GM23338 (cell line): Measurements from ENCODE around the gene PIK3R5.

Experiments
- EZH2 ChIP-seq: fragments of 200-600 bp; sonication (generic); IDR thresholded peaks from one replicate; pipeline ENCODE4 v1.8.0; 2017; ENCODE audit warnings: antibody characterized with exemption, mild to moderate bottlenecking, low read depth; ENCODE audit not compliant: unreplicated experiment
- EZH2phosphoT487 ChIP-seq: fragments of 200-600 bp; sonication (generic); IDR thresholded peaks from one replicate; pipeline ENCODE4 v1.8.1; 2018; ENCODE audit warnings: antibody characterized with exemption; ENCODE audit not compliant: unreplicated experiment
- JUNB ChIP-seq: IDR thresholded peaks from one replicate; pipeline ENCODE4 v1.6.1; 2016; ENCODE audit warnings: antibody characterized with exemption; ENCODE audit not compliant: unreplicated experiment
- NANOG ChIP-seq: IDR thresholded peaks from 2 replicates; pipeline ENCODE4 v1.6.1; 2016; ENCODE audit warnings: antibody characterized with exemption, borderline replicate concordance
- POLR2AphosphoS5 ChIP-seq: IDR thresholded peaks from 2 replicates; pipeline ENCODE4 v1.6.1; 2016; ENCODE audit warnings: antibody characterized with exemption, low read depth
- STAT1 ChIP-seq: IDR thresholded peaks from one replicate; pipeline ENCODE4 v1.6.1; 2016; ENCODE audit warnings: antibody characterized with exemption; ENCODE audit not compliant: unreplicated experiment
- ZNF114 ChIP-seq: fragments of 250-450 bp; sonication (Bioruptor Pico); IDR thresholded peaks from 2 replicates; pipeline ENCODE4 v1.5.0; 2020; ENCODE audit warnings: mild to moderate bottlenecking, moderate library complexity
- TF ChIP-seq, protein P1 (sequence below), 2 experiments: fragments of 200-600 bp in 1 of 2; sonication (generic) in 1 of 2; conservative IDR thresholded peaks; 2 replicates each; pipeline versions ENCODE4 v1.5.1 to v1.6.1; 2016 to 2017; ENCODE audit warnings: antibody characterized with exemption in 2 of 2, low read depth in 2 of 2, mild to moderate bottlenecking in 2 of 2, moderate library complexity in 1 of 2
- TF ChIP-seq, protein P2 (sequence below): IDR thresholded peaks from one replicate; pipeline ENCODE4 v1.6.1; 2018; ENCODE audit warnings: antibody characterized with exemption; ENCODE audit not compliant: unreplicated experiment
- TF ChIP-seq, protein P3 (sequence below): IDR thresholded peaks from 2 replicates; pipeline ENCODE4 v1.6.1; 2016; ENCODE audit warnings: antibody characterized with exemption
- TF ChIP-seq, protein P4 (sequence below): fragments of 250-450 bp; sonication (Bioruptor Pico); IDR thresholded peaks from 2 replicates; pipeline ENCODE4 v1.5.0; 2020; ENCODE audit warnings: mild to moderate bottlenecking, moderate library complexity

DNA sequence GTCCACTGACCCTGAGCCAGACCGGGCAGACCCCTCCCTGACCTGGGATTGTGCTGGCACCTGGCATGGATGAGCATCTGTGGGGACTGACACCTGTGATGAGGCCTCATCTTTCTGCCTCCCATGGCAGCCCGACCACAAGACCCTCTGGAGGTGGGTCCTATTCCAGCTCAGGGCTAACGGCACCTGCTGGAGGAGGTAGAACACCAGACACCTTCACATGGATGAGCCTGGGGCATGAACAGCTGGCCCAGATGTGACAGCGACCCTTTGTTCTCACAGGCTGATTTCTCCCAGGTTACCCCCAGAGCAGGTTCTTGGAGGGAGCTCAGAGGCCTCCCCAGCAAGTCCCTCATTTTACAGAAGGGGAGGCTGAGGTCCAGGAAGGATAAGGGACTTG, 51.6 kb downstream of the PIK3R5 start:
- TF ChIP-seq POLR2AphosphoS5 (no peak), EZH2phosphoT487 (no peak), NANOG (no peak), JUNB (no peak), EZH2 (no peak), ZNF114 (CRISPR knock-in tag) (no peak), STAT1 (no peak)
- TF ChIP-seq, protein P1, sequence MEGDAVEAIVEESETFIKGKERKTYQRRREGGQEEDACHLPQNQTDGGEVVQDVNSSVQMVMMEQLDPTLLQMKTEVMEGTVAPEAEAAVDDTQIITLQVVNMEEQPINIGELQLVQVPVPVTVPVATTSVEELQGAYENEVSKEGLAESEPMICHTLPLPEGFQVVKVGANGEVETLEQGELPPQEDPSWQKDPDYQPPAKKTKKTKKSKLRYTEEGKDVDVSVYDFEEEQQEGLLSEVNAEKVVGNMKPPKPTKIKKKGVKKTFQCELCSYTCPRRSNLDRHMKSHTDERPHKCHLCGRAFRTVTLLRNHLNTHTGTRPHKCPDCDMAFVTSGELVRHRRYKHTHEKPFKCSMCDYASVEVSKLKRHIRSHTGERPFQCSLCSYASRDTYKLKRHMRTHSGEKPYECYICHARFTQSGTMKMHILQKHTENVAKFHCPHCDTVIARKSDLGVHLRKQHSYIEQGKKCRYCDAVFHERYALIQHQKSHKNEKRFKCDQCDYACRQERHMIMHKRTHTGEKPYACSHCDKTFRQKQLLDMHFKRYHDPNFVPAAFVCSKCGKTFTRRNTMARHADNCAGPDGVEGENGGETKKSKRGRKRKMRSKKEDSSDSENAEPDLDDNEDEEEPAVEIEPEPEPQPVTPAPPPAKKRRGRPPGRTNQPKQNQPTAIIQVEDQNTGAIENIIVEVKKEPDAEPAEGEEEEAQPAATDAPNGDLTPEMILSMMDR (conservative IDR thresholded peaks at IDR 0.05; ENCODE audit: low read depth in 2 of 2): no peak
- TF ChIP-seq, protein P2, sequence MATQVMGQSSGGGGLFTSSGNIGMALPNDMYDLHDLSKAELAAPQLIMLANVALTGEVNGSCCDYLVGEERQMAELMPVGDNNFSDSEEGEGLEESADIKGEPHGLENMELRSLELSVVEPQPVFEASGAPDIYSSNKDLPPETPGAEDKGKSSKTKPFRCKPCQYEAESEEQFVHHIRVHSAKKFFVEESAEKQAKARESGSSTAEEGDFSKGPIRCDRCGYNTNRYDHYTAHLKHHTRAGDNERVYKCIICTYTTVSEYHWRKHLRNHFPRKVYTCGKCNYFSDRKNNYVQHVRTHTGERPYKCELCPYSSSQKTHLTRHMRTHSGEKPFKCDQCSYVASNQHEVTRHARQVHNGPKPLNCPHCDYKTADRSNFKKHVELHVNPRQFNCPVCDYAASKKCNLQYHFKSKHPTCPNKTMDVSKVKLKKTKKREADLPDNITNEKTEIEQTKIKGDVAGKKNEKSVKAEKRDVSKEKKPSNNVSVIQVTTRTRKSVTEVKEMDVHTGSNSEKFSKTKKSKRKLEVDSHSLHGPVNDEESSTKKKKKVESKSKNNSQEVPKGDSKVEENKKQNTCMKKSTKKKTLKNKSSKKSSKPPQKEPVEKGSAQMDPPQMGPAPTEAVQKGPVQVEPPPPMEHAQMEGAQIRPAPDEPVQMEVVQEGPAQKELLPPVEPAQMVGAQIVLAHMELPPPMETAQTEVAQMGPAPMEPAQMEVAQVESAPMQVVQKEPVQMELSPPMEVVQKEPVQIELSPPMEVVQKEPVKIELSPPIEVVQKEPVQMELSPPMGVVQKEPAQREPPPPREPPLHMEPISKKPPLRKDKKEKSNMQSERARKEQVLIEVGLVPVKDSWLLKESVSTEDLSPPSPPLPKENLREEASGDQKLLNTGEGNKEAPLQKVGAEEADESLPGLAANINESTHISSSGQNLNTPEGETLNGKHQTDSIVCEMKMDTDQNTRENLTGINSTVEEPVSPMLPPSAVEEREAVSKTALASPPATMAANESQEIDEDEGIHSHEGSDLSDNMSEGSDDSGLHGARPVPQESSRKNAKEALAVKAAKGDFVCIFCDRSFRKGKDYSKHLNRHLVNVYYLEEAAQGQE: no peak
- TF ChIP-seq, protein P3, sequence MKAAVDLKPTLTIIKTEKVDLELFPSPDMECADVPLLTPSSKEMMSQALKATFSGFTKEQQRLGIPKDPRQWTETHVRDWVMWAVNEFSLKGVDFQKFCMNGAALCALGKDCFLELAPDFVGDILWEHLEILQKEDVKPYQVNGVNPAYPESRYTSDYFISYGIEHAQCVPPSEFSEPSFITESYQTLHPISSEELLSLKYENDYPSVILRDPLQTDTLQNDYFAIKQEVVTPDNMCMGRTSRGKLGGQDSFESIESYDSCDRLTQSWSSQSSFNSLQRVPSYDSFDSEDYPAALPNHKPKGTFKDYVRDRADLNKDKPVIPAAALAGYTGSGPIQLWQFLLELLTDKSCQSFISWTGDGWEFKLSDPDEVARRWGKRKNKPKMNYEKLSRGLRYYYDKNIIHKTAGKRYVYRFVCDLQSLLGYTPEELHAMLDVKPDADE: no peak
- TF ChIP-seq, protein P4, sequence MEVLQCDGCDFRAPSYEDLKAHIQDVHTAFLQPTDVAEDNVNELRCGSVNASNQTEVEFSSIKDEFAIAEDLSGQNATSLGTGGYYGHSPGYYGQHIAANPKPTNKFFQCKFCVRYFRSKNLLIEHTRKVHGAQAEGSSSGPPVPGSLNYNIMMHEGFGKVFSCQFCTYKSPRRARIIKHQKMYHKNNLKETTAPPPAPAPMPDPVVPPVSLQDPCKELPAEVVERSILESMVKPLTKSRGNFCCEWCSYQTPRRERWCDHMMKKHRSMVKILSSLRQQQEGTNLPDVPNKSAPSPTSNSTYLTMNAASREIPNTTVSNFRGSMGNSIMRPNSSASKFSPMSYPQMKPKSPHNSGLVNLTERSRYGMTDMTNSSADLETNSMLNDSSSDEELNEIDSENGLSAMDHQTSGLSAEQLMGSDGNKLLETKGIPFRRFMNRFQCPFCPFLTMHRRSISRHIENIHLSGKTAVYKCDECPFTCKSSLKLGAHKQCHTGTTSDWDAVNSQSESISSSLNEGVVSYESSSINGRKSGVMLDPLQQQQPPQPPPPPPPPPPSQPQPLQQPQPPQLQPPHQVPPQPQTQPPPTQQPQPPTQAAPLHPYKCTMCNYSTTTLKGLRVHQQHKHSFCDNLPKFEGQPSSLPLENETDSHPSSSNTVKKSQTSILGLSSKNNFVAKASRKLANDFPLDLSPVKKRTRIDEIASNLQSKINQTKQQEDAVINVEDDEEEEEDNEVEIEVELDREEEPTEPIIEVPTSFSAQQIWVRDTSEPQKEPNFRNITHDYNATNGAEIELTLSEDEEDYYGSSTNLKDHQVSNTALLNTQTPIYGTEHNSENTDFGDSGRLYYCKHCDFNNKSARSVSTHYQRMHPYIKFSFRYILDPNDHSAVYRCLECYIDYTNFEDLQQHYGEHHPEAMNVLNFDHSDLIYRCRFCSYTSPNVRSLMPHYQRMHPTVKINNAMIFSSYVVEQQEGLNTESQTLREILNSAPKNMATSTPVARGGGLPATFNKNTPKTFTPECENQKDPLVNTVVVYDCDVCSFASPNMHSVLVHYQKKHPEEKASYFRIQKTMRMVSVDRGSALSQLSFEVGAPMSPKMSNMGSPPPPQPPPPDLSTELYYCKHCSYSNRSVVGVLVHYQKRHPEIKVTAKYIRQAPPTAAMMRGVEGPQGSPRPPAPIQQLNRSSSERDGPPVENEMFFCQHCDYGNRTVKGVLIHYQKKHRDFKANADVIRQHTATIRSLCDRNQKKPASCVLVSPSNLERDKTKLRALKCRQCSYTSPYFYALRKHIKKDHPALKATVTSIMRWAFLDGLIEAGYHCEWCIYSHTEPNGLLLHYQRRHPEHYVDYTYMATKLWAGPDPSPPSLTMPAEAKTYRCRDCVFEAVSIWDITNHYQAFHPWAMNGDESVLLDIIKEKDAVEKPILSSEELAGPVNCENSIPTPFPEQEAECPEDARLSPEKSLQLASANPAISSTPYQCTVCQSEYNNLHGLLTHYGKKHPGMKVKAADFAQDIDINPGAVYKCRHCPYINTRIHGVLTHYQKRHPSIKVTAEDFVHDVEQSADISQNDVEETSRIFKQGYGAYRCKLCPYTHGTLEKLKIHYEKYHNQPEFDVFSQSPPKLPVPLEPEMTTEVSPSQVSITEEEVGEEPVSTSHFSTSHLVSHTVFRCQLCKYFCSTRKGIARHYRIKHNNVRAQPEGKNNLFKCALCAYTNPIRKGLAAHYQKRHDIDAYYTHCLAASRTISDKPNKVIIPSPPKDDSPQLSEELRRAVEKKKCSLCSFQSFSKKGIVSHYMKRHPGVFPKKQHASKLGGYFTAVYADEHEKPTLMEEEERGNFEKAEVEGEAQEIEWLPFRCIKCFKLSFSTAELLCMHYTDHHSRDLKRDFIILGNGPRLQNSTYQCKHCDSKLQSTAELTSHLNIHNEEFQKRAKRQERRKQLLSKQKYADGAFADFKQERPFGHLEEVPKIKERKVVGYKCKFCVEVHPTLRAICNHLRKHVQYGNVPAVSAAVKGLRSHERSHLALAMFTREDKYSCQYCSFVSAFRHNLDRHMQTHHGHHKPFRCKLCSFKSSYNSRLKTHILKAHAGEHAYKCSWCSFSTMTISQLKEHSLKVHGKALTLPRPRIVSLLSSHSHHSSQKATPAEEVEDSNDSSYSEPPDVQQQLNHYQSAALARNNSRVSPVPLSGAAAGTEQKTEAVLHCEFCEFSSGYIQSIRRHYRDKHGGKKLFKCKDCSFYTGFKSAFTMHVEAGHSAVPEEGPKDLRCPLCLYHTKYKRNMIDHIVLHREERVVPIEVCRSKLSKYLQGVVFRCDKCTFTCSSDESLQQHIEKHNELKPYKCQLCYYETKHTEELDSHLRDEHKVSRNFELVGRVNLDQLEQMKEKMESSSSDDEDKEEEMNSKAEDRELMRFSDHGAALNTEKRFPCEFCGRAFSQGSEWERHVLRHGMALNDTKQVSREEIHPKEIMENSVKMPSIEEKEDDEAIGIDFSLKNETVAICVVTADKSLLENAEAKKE (CRISPR knock-in tag): no peak
